Stimulated activated CD4-positive, alpha-beta T cell treated with anti-CD3 and anti-CD28 coated beads, Interleukin-1b, Interleukin-23, amount 100 ng/mL, for 24 hours (primary cell): ENCODE measurements around the gene IRGC.

Experiments used
- DNase-seq, 4 experiments: peaks; one replicate each; pipeline ENCODE4 v3.0.0-alpha.2; 2020; ENCODE audit warnings: low read depth in 4 of 4, low spot score in 1 of 4

Gene IRGC

DNA sequence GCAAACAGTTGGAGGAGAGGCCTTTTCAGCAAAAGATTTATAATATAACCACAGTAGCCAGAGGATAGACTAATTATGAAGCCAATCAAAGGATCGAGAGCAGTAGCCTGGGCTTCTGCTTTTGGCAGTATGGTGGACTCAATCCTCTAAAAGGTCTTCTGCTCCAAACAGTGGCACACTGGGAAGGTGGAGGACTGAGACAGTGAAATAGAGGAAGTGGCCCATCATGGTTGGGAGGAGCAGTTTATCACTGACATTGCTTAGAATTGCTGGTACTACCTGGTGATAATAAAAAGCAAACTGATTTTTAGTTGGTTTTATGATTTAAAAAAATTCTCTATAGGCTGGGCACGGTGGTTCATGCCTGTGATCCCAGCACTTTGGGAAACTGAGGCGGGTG is 25.0 kb upstream of the IRGC start:
- DNase-seq: no peak

DNA sequence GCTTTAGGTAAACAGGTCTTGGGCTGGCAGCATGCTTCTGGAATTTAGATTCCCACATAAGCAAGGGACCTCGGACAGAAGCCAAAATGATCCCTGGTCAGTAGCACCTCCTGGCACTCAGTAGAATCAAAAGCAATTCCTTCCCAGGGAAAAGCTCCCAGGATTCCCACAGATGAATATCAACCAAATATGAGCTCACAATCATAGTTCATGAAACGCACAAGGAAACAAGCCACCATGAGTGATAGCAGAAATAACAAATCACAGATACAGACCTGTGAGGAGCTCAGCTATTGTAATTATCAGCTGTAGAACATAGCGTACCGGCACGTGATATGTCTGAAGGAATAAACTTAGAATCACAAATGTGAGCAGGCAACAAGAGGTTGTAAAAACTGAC is 24.1 kb upstream of the IRGC start:
- no peak for DNase-seq

DNA sequence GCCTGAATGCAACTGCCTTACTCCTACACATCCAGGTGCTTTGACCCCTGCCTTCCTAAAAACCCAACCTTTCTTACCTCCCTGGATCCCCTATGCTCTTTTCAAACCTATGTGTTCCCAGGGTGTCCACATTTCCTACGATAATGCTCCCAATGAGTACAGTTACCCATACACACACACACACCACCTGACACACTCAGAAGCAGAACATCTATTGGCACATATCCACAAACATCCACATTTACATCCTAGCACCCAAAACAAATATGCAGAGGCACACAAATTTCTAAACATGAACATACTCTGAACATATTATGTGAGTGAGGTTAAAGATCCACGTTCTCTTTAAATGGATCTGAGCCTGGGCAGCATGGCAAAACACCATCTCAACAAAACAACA is 23.5 kb upstream of the IRGC start:
- no peak for DNase-seq

DNA sequence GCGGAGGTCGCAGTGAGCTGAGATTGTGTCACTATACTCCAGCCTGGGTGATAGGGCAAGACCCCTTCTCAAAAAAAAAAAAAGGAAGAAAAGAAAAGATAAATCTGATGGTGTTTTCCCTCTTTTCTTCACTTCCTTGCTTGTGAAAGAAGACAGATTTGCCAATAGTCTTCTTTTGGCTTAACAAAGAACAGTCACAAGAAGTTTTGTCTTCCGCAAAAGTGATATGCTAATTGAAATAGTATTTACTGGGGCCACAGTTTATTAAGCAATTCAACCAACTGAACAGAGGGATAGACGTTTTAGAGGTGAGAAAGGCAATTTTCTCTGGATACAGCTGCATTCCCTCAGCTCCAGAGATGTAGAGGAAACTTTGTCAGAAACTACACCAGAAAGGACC is 23.0 kb upstream of the IRGC start:
- DNase-seq: no peak

DNA sequence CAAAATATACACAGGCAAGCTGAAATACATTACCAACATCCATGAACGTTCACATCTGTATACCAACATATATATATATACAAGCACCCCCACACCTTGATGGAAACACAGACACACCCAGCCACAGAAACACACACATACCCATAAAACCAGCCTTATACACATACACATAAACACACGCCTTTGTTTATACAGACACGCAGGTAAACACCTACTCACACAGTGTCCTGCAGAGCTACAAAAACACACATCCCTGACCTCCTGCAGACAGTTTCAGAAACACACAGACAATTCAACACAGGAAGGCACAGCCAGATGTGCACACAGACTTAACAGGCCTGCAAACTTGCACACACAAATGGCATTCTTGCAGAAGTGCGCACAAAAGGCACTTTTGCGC is 21.3 kb upstream of the IRGC start:
- DNase-seq: no peak

DNA sequence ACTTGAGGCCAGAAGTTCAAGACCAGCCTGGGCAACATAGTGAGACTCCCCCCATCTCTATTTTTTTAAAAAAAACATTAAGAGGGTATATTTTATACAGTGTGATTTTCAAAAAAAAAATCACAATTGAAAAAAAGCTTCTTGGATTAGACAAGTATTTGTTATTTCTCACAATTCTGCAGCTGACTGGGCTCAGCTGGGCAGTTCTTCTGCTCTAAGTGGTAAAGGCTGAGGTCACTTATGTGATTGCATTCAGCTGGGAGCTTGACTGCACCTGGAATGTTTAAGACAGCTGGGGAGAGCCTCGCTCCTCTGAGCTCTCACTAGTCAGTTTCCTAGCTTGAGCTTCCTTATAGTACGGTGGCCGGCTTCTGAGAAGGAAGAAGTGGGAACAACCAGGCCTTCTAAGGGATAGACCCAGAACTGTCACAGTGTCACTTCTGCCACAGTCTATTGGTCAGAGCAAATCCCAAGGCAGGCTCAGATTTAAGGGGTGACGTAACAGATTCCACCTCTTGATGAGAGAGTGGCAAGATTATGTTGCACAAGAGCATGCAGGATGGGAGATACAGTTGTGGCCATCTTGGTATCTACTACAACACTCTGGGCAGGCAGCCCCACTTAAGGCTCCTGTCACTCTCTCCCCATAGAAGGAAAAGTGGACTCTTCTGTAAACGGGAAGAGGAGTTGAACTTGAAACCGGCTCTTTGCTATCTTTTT is 19.7 kb upstream of the IRGC start:
- DNase-seq: no peak

DNA sequence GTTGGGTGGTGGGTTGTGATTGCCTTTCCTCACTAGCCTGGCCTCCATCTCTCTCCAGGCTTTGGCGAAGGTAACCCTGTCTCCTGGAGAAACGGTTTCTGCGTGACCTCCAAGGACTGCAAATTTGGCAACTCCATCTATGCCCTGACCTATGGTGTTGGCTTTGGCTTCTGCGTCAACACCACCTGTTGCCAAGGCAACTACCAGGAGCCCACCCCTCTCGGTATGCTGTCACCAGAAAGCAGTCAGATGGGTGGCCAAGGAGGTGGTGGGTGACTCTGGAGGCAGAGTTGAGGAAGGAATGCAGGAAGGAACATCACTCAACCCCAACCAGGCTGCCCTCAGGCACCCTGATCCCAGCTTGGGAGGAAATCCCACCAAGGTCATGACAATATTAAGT is 18.6 kb upstream of the IRGC start:
- no peak for DNase-seq

DNA sequence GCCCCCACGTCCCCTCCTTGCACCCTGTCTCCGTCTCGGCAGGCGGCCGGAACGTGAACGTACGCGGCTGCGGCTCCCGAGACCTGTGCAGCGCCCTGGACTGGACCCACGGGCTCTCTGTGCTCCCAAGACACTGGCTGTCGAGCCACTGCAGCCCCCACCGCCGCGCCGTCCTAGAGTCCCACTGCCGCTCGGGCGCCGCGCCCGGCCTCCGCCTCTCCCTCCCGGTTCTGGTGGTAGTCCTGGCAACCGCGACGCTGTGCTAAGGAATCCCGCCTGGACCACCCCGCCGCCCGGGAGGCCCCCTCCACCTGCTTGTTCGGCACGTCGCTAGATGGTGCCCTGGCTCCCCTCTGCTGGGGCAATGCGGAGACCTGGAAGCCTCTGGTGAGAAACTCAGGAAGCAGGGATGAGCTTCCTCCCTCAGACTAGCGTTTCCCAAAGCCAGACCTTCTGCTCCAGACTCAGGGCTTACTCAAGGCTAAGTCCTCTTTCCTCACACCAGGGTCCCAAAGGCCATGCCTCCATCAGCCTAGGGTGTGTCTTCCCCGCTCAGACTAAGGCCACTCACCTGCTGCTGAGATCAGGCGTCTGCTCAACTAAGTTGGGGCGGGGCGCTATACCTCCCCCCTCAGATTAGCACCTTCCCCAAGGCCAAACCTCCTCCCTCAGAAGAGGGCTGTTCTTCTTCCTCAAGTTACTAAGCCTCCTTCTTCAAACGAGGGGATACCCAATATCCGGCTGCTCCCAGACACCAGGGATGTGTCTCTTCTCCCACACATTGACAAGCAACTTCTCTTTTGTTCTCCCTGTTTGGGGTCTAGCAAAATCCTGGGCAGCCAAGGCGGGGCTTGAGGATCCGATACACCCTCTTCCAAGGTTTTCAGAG is 16.1 kb upstream of the IRGC start:
- no peak for DNase-seq

DNA sequence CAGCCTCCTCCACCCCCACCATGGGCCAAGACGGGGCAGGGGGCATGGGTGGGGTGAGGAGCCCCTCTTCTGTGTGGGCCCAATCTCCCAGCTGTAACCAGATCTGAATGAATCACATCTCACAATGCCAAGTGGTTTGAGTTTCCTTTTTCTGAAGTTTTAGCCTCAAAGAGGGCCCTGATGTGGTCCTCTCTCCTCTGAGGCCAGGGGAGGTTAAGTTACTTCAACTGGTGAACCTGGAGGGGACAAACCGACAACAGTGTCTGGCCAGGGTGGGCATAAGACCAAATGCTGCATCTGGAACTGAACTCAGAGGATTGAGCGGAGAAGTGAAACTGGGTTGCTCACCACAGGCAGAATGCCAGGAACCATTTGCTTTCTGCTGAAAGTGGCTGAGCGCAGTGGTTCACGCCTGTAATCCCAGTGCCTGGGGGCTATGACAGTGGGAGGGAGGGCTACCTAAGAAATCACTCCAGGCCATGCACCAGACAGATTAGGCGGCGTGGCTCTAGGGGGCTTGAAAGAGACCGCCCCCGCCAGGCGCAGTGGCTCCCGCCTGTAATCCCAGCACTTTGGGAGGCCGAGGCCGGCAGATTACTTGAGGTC is 15.4 kb upstream of the IRGC start:
- DNase-seq: no peak

DNA sequence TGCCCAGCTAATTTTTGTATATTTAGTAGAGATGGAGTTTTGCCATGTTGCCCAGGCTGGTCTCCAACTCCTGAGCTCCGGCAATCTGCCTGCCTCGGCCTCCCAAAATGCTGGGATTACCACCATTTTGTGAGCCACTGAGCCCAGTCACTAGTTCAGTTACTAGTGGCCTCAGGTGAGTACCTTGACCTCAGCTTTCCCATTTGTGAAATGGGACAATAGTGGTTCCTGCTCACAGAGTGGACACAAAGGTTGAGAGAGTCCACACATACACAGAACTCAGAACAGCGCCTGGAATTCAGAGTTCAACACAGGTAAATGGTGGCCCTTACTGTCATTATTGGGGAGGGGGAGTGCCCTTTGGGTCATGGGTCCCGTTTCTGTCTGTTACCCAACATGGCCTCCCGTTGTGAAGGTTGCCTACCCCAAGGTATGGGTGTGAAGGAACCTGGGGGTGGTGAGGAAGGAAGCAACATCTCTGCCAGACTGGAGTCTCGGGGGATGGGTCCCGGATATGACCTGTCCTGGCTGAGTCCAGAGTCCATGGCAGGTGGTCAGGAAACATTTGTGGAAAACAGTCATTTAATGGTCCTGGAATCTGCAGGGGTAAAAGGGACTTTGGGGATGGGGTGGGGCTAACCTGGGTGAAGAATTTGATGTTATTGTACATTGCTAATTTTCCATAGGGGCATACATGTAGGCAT is 11.7 kb upstream of the IRGC start:
- no peak for DNase-seq

DNA sequence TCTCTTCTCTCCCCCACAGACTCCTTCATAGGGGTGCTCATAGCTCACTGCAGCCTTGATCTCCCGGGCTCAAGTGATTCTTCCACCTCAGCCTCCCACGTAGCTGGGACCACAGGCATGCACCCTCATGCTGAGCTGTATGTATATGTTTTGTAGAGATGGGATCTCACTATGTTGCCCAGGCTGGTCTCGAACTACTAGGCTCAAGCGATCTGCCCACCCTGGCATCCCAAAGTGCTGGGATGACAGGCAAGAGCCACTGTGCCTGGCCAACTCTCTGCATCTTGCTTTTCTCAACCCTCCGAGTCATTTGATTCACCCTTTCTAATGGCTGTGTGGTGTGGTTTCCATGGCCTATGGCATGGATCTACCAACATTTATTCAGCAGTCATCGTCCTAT is 10.1 kb upstream of the IRGC start:
- no peak for DNase-seq

DNA sequence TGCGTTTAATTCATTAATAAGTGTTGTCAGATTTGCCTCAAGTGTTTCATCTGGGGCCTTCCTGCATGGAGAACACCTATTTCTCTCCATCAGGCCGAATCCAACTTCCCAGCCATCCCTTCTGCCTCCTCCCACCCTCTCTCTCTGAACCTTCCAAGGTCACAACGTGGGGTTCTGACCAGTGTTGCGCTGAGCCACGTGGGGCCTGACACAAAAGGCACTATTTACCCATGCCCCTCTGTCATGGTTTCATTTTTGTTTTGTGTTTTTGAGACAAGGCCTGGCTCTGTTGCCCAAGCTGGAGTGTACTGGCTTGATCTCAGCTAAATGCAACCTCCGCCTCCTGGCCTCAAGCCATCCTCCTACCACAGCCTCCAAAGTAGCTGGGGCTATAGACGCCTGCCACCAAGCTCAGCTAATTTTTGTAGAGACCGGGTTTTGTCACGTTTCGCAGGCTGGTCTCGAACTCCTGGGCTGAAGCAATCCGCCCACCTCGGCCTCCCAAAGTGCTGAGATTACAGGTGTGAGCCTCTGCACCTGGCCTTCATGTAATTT is 8.6 kb upstream of the IRGC start:
- no peak for DNase-seq

DNA sequence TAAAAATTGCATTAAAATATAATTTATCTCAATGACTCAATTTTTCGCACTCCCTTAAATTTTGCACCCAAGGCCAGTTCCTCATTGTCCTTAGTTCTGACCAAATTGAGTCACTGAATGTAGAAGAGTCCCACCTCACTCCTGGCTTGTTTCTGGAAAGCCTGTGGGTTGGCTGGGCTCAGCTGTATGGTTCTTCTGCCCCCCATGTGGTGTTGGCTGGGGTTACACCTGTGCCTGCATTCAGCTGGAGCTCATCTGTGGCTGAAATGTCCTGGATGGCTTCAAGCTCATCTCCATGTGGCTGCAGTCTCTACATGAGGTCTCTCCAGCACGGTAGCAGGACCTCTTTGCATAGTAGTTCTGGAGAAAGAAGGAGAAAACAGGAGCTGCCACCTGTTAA is 7.2 kb upstream of the IRGC start:
- DNase-seq: no peak

DNA sequence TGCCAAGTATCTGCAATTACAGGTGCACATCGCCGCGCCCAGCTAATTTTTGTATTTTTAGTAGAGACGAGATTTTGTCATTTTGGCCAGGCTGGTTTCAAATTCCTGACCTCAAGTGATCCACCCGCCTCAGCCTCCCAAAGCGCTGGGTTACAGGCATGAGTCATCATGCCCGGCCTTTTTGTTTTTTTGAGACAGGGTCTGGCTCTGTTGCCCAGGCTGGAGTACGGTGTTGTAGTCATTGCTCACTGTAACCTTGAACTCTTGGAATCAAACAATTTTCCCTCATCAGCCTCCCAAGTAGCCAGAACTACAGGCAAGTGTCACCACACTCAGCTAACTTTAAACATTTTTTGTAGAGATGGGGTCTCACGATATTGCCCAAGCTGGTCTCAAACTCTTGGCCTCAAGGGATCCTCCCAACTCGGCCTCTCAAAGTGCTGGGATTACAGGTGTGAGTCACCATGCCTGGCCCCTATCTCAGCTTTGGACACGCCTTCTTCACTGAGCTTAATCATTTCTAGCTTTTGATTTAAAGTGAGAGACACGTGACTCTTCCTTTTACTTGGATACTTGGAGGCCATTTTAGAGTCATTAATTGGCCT is 4.0 kb upstream of the IRGC start:
- DNase-seq: no peak

DNA sequence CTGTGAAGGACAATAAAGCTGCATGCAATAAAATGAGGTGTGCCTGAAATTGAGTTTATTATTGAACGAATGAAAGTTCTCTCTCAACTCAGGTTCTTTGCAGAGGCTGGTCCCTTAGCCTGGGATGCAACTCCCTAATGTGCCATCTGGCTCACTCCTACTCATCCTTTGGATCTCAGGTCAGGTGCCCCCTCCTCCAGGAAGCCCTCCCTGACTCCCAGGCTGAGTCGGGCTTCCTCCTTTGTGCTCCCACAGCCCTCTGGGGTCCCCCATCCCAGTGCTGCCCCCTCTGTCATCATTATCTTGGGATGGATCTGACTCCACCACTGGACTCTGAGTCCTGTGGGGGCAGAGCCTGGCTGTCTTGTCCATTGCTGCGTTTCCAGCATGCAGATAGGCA is 2.7 kb upstream of the IRGC start:
- DNase-seq: no peak

DNA sequence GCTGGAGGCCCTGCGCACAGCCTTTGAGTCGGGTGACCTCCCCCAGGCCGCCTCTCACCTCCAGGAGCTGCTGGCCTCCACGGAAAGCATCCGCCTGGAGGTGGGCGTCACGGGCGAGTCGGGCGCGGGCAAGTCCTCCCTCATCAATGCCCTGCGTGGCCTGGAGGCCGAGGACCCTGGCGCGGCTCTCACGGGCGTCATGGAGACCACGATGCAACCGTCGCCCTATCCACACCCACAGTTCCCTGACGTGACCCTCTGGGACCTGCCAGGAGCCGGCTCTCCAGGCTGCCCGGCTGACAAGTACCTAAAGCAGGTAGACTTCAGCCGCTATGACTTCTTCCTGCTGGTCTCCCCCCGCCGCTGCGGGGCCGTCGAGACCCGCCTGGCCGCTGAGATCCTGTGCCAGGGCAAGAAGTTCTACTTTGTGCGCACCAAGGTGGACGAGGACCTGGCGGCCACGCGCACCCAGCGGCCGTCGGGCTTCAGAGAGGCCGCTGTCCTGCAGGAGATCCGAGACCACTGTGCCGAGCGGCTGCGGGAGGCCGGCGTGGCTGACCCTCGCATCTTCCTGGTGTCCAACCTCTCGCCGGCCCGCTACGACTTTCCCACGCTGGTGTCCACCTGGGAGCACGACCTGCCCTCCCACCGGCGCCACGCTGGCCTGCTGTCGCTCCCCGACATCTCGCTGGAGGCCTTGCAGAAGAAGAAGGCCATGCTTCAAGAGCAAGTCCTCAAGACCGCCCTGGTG is 2.9 kb downstream of the IRGC start:
- no peak for DNase-seq

DNA sequence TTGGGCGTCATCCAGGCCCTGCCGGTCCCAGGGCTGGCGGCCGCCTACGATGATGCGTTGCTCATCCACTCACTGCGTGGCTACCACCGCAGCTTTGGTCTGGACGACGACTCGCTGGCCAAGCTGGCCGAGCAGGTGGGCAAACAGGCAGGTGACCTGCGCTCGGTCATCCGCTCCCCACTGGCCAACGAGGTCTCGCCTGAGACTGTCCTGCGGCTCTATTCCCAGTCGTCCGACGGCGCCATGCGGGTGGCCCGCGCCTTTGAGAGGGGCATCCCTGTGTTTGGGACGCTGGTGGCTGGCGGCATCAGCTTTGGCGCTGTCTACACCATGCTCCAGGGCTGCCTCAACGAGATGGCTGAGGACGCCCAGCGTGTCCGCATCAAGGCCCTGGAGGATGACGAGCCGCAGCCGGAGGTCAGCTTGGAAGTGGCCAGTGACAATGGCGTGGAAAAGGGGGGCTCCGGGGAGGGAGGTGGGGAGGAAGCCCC is 3.5 kb downstream of the IRGC start:
- no peak for DNase-seq

DNA sequence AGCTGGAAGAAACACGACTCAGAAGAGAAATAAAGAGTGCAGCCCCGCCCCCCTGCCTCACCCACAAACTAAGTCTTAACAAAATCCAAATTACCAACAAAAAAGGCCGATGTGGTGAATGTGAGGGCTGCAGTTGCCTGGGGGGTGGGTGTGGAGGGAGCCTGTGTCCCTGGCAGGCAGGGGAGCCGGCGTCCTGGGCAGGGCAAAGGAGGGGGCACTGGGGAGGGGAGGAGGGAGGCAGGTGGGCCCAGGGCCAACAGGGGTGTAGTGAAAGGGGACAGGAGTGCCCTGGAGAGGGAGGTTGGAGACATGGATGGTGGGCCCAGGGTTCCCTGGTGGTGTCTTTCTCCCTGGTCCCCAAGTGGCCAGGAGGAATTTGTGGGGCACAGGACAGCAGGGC is 4.0 kb downstream of the IRGC start:
- DNase-seq: no peak

DNA sequence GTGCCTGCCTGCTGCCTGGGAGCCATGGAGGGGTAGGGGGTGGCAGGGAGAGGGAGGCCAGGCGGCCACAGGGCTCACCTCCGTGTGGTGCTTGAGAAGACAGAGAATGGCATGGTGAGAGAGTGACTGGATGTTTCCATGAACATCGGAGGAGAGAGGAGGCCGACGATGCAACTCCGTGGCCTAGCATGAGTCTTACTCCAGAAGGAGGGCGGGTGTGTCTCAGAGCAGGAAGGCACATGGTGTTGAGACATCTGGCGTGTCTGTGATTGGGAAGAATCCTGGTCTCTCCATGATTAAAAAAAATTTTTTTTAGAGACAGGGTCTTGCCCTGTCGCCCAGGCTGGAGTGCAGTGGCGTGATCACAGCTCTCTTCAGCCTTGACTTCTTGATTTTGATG is 5.1 kb downstream of the IRGC start:
- no peak for DNase-seq

DNA sequence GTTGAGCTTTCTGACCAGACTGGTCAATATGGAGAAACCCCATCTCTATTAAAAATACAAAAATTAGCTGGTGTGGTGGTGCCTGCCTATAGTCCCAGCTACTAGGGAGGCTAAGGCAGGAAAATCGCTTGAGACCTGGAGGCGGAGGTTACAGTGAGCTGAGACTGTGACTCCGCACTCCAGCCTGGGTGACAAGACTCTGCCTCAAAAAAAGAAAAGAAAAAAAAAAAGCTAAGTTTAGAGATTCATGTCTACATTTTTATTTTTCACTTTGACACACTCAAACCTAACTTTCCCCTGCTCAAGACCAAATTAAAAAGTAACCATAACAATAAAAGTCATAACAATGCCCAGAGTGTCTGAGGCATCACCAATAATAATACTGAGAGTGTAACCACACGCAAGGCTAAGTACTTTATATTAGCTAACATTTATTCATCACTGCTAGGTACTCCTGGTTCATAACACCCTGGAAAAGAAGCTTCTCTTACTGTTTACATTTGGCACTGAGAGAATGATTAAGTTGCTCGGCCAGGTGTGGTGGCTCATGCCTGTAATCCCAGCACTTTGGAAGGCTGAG is 5.7 kb downstream of the IRGC start:
- no peak for DNase-seq
